IPS-11a (cell line): ENCODE data around the gene OR2AG2.

Source experiments
- H3K4me3 ChIP-seq: one replicate; pipeline ENCODE4 v1.5.1; 2013; ENCODE audit warnings: low read depth, low read length, control low read depth

Gene OR2AG2

GRCh38 chr11:6742260-6742659 is 29.5 kb downstream of the OR2AG2 start:
- no peak overlapping the region for H3K4me3 ChIP-seq

- H3K4me3 ChIP-seq: no peak overlapping the region
Observed at GRCh38 chr11:6738590-6738989, 33.2 kb downstream of the OR2AG2 start.

- H3K4me3 ChIP-seq: no peak overlapping the region
Observed at GRCh38 chr11:6737872-6738466, 33.8 kb downstream of the OR2AG2 start.

- H3K4me3 ChIP-seq: no peak overlapping the region
Observed at GRCh38 chr11:6736495-6737121, 35.2 kb downstream of the OR2AG2 start.

GRCh38 chr11:6735306-6735705 is 36.5 kb downstream of the OR2AG2 start:
- no peak overlapping the region for H3K4me3 ChIP-seq

- H3K4me3 ChIP-seq: no peak overlapping the region
Observed at GRCh38 chr11:6734616-6735015, 37.2 kb downstream of the OR2AG2 start.

- H3K4me3 ChIP-seq: no peak overlapping the region
Observed at GRCh38 chr11:6733326-6734275, 38.2 kb downstream of the OR2AG2 start.

- no peak overlapping the region for H3K4me3 ChIP-seq
Observed at GRCh38 chr11:6727971-6728760, 43.6 kb downstream of the OR2AG2 start.

- no peak overlapping the region for H3K4me3 ChIP-seq
Observed at GRCh38 chr11:6725386-6725896, 46.3 kb downstream of the OR2AG2 start.

- no peak overlapping the region for H3K4me3 ChIP-seq
Observed at GRCh38 chr11:6724013-6724412, 47.8 kb downstream of the OR2AG2 start.

- H3K4me3 ChIP-seq: no peak overlapping the region
Observed at GRCh38 chr11:6721343-6721742, 50.4 kb downstream of the OR2AG2 start.

GRCh38 chr11:6719576-6719975 is 52.2 kb downstream of the OR2AG2 start:
- H3K4me3 ChIP-seq: no peak overlapping the region

- no peak overlapping the region for H3K4me3 ChIP-seq
Observed at GRCh38 chr11:6717426-6717825, 54.4 kb downstream of the OR2AG2 start.
